Measurements from ENCODE around the gene GYS1.
A peak's percentile ranks its signal among the peaks of the same experiment; 100 is the strongest.

GYS1 gene

DNA sequence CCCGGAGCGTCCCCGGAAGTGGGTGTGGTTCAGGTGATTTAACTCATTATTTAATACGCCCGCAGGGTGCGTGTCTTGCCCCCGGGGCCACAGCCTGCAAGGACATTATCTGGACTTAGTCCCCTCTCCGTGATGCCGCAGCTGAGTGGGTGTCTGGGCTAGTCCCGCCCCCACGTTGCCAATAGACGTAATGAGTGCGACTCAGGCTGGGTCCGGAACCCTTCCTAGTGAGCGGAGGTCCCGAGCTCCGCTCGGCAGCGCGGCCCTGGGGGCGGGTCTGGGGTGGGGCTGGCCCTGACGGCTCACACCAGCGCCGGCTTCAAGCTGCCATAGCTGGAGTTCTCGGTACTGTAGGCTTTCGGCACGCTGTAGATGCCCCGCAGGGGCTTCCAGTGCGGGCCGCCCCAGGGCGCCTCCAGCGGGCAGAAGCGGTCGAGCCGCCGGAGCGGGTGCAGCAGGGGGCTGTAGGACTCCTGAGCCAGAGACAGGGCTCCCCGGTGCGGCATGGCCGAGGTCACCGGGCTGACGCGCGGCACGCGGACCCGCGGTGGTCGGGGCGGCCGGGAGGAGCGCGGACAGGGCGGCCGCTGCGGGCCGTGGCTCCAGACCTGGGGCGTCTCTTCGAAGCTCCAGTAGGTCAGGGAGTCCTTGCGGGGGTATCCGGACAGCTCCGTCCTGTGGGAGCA is 24.7 kb upstream of the GYS1 start:
- peak; percentile 51 to 57 for DNase-seq

- no peak for DNase-seq
These were observed 24.0 kb upstream of the GYS1 start, which contains the start of gene LHB for GRCh38 chr19:49017041-49017665. Gene LHB (minus strand): TSS chr19:49017091. CDS start chr19:49017081, 10 bp downstream.

GRCh38 chr19:49016067-49016839 is 23.1 kb upstream of the GYS1 start:
- DNase-seq: no peak

DNA sequence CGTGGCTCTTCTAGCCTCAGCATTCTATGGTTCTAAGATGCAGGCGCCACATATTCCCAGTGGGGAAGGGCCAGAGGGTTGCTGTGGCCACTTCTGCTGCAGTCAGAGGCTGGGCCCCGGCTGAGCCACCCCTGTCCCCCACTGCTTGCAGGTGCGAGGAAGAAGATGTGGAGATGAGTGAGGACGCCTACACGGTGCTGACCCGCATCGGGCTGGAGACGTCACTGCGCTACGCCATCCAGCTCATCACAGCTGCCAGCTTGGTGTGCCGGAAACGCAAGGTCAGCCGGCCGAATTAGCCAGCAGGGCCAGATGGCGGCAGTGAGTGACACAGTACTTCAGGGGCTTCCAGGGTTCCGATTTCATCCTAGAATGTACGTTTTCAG is 21.8 kb upstream of the GYS1 start:
- DNase-seq: no peak

DNA sequence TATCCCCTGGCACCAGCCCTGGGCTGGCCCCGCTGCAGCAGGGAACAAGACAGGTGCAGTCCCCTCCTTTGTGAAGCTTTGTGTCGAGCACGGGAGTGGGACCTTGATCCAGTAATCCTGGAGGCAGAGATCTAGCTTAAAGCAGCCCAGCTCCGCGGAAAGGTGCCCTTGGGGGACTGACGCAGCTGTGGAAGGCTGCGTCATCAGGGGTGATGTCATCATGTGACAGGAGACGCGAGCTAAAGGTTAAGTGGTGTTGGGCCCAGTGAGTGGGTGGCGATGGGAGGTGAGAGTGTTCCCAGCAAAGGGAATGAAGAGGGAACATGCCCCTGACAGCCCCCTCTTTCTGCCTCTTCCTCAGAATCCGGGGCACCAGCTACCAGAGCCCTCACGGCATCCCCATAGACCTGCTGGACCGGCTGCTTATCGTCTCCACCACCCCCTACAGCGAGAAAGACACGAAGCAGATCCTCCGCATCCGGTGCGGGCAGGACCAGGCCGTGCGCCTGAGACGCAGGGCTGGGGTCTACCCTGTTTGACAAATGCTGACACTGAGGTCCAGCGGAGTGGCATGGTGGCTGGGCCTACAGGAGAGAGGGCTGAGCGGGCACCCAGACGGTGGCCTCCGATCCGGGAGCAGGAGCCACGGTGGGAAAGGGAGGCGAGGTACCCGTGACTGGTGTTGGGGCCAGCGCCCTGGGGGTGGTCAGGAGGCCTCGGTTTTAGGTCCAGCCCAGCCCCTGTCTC is 21.2 kb upstream of the GYS1 start:
- no peak for DNase-seq

DNA sequence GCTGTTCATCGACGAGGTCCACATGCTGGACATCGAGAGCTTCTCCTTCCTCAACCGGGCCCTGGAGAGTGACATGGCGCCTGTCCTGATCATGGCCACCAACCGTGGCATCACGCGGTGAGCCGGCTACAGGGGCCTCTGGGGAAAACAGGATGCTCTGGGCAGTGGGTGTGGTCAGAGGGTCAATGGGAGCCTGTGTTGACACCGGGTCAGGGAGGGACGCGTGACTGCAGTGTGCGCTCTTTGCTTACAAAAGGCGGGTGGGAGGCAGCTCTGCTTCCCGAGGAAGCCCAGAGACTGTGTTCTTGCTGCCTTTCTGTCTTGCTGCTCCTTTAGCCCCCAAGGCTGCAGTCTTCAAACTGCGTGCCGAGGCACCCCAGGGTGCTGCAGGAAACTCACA is 18.1 kb upstream of the GYS1 start:
- DNase-seq: no peak

DNA sequence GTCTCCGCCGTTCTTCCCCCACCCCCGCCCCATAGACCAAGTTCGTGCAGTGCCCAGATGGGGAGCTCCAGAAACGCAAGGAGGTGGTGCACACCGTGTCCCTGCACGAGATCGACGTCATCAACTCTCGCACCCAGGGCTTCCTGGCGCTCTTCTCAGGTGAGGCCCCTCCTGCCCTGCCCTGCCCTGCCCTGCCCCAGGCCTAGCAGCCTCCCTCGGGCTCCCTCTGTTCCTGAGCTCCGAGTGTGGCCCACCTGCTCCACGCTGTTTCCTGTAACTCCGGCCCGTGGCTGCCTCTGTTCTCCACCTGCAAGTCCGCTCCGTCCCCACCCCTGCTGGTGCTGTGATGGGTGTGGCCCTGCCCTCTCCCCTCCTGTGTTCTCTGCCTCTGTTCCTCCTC is 17.3 kb upstream of the GYS1 start:
- no peak for DNase-seq

GRCh38 chr19:49009828-49010227 is 16.7 kb upstream of the GYS1 start:
- DNase-seq: no peak

- DNase-seq: no peak
These were observed 13.8 kb upstream of the GYS1 start for GRCh38 chr19:49006905-49007304.

GRCh38 chr19:49004964-49005614 is 12.0 kb upstream of the GYS1 start:
- no peak for DNase-seq

DNA sequence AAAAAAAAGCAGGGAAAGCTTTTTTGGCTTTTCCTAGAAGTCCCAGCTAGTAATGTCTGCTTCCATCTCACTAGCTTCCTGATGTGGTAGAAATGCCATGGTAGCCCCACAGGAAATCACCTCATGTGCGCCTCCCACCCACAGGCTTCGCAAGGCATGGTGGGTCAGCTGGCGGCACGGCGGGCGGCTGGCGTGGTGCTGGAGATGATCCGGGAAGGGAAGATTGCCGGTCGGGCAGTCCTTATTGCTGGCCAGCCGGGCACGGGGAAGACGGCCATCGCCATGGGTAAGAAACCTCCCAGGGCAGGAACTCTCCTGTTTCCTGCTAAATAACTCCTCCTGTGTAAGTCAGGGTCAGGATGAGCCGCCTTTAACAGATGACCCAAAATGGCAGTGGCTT is 11.0 kb upstream of the GYS1 start:
- DNase-seq: no peak

GRCh38 chr19:48999481-49000325 is 6.6 kb upstream of the GYS1 start:
- peak; percentile 62 to 65 for DNase-seq

DNA sequence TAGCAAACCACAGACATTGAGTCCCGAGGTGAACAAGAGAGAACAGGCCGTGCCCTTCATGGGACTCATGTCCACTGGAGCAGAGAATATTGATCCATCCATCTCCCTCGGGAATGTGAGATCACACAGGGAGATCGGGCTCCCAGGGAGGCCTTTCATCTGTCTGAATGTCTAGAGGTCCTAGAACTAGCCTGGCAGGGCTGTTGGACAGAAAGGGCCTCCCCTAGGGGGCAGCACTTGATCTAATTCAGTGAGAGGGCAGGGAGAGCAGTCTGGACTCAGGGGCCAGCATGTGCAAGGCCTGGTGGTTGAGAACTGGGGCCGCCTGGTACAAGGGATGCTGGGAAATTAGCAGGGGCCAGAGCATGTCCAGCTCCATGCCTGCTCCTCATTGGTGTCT is 4.9 kb upstream of the GYS1 start:
- DNase-seq: peak; percentile 36 to 41

DNA sequence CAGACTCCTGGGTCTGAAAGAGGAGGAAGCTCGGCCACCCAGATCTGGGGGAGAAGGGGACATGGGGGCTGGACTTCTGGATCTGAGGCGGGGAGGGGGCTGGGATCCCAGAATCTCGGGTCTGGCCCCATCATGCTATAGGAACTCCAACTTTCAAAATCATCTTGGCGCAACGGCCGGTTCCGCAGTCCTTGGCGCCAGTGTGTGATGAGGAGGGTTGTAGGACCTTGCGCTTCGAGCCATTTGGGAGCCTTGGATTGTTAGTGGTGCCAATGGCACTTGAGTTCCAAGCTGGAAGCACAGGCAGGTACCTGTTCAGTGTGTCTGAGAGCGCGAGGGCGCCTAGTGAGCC is 902 bp upstream of the GYS1 start:
- DNase-seq: no peak

DNA sequence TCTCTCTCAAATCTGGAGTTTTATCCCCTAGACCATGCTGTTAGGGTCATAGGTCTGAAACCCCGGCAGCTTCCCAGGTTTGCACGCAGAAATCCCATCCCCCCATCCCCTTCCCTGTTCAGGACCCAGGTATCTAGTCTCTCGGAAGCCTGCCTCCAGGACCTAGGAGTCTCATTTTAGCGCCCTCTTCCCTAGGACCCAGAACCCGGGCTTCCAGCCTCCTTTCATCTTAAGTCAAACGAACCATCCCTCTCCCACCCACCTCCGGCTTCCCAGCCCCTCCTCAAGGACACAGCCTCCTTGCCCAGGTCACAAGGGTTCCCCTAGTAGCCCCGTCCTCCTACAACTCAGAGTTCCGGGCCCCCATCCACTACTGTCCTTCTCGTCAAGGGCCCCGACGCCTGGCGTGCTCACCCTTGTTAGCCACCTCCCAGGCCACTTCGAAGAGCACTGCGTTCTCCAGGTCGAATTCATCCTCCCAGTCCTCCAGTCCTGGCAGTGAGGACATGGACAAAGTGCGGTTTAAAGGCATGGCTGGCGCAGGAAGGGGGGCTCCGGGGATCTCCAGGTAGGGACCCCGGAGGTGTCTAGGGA is 431 bp downstream of the GYS1 start:
- no peak for DNase-seq

DNA sequence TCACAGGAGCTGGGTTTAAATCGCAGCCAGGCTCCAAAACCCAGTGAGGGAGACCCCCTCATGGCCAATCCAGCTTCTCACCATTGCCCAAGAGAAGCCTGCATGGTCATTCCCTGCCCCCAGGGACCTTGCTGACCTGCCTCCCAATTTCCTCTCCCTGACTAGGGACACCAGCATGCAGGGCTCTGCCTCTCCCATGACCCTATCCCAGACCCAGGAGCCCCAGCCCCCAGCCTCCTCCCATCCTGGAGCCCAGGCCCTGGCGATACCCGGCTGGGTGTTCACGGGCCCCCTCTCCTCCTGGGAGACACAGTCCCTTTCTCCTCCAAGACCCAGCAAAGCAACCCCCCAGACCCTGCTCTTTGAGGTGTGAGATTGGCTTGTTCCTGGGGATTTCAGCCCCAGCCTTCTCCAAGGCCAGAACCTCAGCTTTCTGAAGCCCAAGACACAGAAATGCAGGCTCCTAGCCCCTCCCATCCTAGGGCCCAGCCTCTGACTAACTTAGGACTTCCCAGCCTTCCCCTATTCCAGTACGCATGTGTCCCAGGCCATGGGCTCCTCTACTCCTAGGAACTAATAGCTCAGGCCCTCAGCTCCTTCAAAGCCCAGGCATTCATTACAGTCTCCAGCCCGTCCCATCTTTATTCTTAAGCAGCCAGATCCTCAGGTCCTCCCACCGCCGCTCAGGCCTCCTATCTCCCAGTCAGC is 1.1 kb downstream of the GYS1 start:
- DNase-seq: no peak

DNA sequence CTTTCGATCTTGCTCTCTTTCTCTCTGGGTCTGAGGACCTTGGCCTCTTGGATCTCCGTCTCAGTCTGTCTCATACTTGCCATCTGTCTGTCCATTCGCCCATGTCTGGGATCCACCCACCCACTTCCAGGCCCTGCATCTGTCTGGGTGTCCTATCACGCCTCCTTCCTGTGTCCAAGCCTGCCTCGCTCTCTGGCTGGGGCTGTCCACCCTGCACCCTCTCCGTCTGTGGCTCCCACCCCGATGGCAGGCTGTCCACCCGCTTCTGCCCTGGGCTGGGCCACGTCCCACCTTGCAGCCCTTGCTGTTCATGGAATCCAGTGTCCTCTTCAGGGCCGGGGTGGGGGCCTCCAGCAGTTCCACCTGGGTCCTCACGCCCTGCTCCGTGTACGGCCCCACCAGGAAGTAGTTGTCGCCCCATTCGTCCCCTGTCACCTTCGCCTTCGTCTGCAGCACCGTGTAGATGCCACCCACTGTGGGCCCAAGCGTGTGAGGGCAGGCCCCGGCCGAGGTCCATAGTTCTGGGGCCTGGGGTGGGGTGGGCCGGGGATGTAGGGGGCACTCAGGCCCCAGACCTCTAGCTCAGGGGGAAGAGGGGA is 2.0 kb downstream of the GYS1 start:
- DNase-seq: no peak

DNA sequence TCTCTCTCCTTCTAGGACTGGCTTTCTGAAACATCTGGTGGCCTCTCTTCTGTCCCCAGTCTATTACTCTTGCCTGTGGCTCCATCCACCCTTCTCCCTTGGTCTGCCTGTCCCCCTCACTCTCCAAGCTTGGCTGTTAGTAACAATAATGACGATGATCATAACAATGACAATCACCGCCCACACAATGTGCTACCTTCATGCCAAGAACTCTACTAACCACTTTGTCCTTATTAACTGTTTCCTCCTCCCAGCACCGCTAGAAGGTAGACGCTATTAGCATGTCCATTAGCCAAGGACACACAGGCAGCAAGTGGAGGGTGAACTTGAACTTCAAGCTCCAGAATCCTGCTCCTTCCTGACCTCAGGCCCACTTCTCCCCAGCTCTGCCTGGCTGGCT is 2.7 kb downstream of the GYS1 start:
- no peak for DNase-seq

GRCh38 chr19:48989701-48990291 is 3.3 kb downstream of the GYS1 start:
- DNase-seq: no peak

- no peak for DNase-seq
These were observed 4.2 kb downstream of the GYS1 start for GRCh38 chr19:48988860-48989259.

Measured in activated CD4-positive, alpha-beta T cell treated with anti-CD3 and anti-CD28 coated beads, Interleukin-2, amount 50 U/mL, for 4 hours (primary cell).